ENCODE results near the gene CTH. TPM values are rescaled to one million over a fixed set of nuclear protein-coding genes. Genes with fewer than 3 reads are reported as not detected.
"Not testable (repeated sequence)": the region's sequence is repeated elsewhere in the genome, so short reads cannot be mapped to it uniquely, and the experiment has no call there.

The CTH gene
- polyA plus RNA-seq, 4 donors: 12.5 to 16.2 (median 13.9) TPM

GRCh38 chr1:70405780-70406416, 5.2 kb upstream of the CTH start:
- no peak for DNase-seq (ENCODE audit: low read depth in 4 of 4, low spot score in 3 of 4)

- no peak for DNase-seq (ENCODE audit: low read depth in 4 of 4, low spot score in 3 of 4)
These were observed 1.9 kb upstream of the CTH start for GRCh38 chr1:70409136-70409535.

GRCh38 chr1:70411360-70411844, 334 bp downstream of the CTH start:
- DNase-seq (ENCODE audit: low read depth in 4 of 4, low spot score in 3 of 4): no peak

- DNase-seq (ENCODE audit: low read depth in 4 of 4, low spot score in 3 of 4): no peak
These were observed 4.8 kb downstream of the CTH start for GRCh38 chr1:70415882-70416281.

GRCh38 chr1:70418973-70419734, 8.1 kb downstream of the CTH start:
- not testable (repeated sequence) for DNase-seq (ENCODE audit: low read depth in 4 of 4, low spot score in 3 of 4)

GRCh38 chr1:70420320-70420719, 9.3 kb downstream of the CTH start:
- no peak for DNase-seq (ENCODE audit: low read depth in 4 of 4, low spot score in 3 of 4)

DNA sequence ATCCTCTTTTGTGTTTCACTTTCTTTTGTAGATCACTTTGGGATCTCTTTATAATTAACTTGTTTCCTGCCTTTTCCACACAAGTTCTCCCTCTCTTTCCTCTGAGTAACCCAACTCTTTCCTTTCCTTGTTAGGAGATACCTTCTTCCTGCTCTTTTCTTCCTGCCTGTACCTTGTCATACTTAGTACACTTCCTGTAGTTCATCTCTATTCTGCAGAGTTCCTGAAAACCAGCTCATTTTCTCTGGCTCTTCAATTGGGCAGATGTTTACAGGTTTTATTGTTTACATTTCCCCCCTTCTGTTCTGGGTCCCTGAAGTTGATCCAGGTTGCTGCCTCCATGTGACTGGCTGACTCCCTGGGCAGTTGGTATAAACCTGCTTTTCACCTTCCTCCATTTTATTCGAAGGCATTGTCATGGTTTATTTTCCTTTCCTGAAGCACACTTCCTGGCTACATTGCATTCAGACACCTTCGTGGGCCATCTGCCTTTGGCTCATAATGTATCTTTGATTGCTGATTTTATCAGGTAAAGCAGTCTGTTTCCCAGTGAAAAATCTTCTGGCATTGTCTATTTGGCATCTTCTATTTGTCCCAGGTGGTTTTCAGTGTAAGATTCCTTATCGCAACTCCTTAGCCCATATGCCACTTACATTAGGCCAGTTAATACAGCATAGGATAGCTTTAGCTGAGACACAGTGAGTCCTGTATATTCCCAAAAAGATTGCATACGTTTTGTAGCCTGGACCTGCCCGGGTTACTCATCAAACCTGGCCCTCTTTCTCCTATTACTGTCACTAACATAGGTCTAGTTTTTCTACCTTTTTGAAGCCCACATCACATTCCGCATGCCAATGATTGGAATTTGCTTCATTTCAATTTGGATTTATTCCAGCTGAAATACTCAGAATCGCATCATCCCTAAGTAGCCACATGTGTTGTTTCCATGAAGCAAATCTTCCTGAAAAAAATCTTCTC, 15.4 kb downstream of the CTH start:
- DNase-seq (ENCODE audit: low read depth in 4 of 4, low spot score in 3 of 4): no peak

GRCh38 chr1:70427976-70428375, 16.9 kb downstream of the CTH start:
- no peak for DNase-seq (ENCODE audit: low read depth in 4 of 4, low spot score in 3 of 4)

GRCh38 chr1:70429219-70429618, 18.2 kb downstream of the CTH start:
- no peak for DNase-seq (ENCODE audit: low read depth in 4 of 4, low spot score in 3 of 4)

- no peak for DNase-seq (ENCODE audit: low read depth in 4 of 4, low spot score in 3 of 4)
These were observed 18.7 kb downstream of the CTH start for GRCh38 chr1:70429757-70430156.

DNA sequence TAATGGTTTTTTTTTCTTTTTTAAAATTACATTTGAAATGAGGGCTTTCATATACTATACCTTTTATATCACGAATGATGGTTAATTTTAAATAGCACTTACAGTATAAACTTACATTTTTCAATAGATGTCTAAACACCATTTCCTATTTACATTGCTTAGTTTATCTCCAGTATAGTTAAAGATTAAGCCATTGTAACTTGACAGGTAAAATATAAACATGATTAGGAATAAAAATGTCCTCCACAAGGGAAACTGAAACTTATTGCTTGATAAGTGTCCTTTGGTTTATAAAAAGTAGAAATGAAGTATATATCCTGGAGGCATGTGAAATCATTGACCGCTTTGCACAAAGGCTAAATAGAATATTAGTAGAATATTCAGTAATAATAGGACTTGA, 20.2 kb downstream of the CTH start:
- DNase-seq (ENCODE audit: low read depth in 4 of 4, low spot score in 3 of 4): no peak

DNA sequence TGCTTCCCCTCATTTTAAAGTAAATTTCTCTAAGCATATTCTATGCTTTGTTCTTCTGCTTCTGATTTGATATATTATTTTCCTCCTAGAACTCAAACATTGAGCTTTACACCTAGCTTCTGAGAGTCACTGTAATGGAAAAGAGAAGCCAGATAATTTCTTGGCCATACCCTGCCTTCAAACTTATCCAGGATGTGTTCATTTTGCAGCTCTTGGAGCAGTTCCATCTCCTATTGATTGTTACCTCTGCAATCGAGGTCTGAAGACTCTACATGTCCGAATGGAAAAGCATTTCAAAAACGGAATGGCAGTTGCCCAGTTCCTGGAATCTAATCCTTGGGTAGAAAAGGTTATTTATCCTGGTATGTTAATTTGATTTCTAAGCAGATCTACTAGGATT, 20.8 kb downstream of the CTH start:
- DNase-seq (ENCODE audit: low read depth in 4 of 4, low spot score in 3 of 4): no peak

- DNase-seq (ENCODE audit: low read depth in 4 of 4, low spot score in 3 of 4): no peak
These were observed 23.3 kb downstream of the CTH start for GRCh38 chr1:70434253-70434859.

- no peak for DNase-seq (ENCODE audit: low read depth in 4 of 4, low spot score in 3 of 4)
These were observed 25.7 kb downstream of the CTH start for GRCh38 chr1:70436622-70437251.

DNA sequence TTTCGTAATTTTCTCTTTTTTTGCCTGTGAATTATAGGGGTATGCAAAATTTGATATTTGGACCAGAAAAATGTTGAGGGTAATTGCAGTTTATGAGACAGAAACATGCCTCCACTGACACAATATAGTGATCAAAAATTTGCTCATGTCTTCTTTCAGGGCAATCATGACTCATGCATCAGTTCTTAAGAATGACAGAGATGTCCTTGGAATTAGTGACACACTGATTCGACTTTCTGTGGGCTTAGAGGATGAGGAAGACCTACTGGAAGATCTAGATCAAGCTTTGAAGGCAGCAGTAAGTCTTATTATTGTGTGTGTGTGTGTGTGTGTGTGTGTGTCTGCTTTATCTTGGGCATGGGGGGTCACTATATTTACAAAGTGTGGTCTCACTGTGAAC, 27.5 kb downstream of the CTH start:
- DNase-seq (ENCODE audit: low read depth in 4 of 4, low spot score in 3 of 4): no peak

GRCh38 chr1:70440642-70441391, 29.7 kb downstream of the CTH start:
- no peak for DNase-seq (ENCODE audit: low read depth in 4 of 4, low spot score in 3 of 4)

GRCh38 chr1:70441392-70442035, 30.4 kb downstream of the CTH start:
- DNase-seq (ENCODE audit: low read depth in 4 of 4, low spot score in 3 of 4): no peak

GRCh38 chr1:70442490-70442889, 31.4 kb downstream of the CTH start:
- DNase-seq (ENCODE audit: low read depth in 4 of 4, low spot score in 3 of 4): no peak

DNA sequence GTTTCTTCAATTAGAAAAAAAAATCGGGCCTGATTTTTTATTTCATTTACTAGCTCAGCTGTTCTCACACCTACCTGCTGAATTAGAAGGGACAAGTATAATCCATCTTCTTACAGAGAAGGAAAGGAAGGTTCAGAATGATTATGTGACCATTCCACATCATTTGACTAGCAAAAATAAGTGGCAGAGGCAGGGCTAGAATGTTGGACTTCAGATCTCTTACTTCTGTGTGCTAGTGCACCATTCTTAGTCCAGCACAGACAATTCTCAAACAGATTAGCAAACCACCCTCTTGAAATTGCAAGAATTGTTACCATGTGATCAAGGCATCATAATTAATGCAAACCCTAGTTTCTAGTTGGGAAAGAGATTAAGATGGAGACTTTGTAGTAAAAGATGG, 32.7 kb downstream of the CTH start:
- no peak for DNase-seq (ENCODE audit: low read depth in 4 of 4, low spot score in 3 of 4)
